Measurements from ENCODE around the gene JUND.

Gene JUND

GRCh38 chr19:18282021-18282787, 782 bp upstream of the JUND start:
- DNase-seq (ENCODE audit: low spot score) = no peak
- peak; percentile 3 for TF ChIP-seq CTCF (IDR thresholded peaks at IDR 0.05; ENCODE audit: extremely low read depth, missing control alignments)

- no peak for TF ChIP-seq CTCF (IDR thresholded peaks at IDR 0.05; ENCODE audit: extremely low read depth, missing control alignments)
- peak; percentile 92 for DNase-seq (ENCODE audit: low spot score)
These were observed 958 bp downstream of the JUND start for GRCh38 chr19:18280247-18281081.

GRCh38 chr19:18279516-18280246, 1.7 kb downstream of the JUND start:
- TF ChIP-seq CTCF (IDR thresholded peaks at IDR 0.05; ENCODE audit: extremely low read depth, missing control alignments) = peak; percentile 84
- peak; percentile 97 for DNase-seq (ENCODE audit: low spot score)

GRCh38 chr19:18279266-18279515, 2.2 kb downstream of the JUND start:
- DNase-seq (ENCODE audit: low spot score) = no peak
- TF ChIP-seq CTCF (IDR thresholded peaks at IDR 0.05; ENCODE audit: extremely low read depth, missing control alignments) = no peak

GRCh38 chr19:18278521-18279265, 2.7 kb downstream of the JUND start:
- DNase-seq (ENCODE audit: low spot score) = no peak
- peak; percentile 25 for TF ChIP-seq CTCF (IDR thresholded peaks at IDR 0.05; ENCODE audit: extremely low read depth, missing control alignments)

- DNase-seq (ENCODE audit: low spot score) = no peak
- TF ChIP-seq CTCF (IDR thresholded peaks at IDR 0.05; ENCODE audit: extremely low read depth, missing control alignments) = no peak
These were observed 6.6 kb downstream of the JUND start for GRCh38 chr19:18274781-18275356.
